Activated naive CD8-positive, alpha-beta T cell treated with anti-CD3 and anti-CD28 coated beads, Interleukin-2, amount 50 U/mL, for 16 hours (primary cell): Measurements from ENCODE around the gene MSH3.
"Not testable (repeated sequence)": the region's sequence is repeated elsewhere in the genome, so short reads cannot be mapped to it uniquely, and the experiment has no call there.

ENCODE experiments used
- DNase-seq: peaks from one replicate; pipeline ENCODE4 v3.0.0-alpha.2; 2020; ENCODE audit warnings: low read depth, low spot score

Gene MSH3

GRCh38 chr5:80902624-80903023, 248.2 kb downstream of the MSH3 start:
- DNase-seq = not testable (repeated sequence)

GRCh38 chr5:80904533-80905187, 250.2 kb downstream of the MSH3 start:
- no peak for DNase-seq

GRCh38 chr5:80905405-80905804, 251.0 kb downstream of the MSH3 start:
- DNase-seq = no peak

- no peak for DNase-seq
These were observed 258.0 kb downstream of the MSH3 start for GRCh38 chr5:80912479-80912878.

GRCh38 chr5:80915716-80916115, 261.3 kb downstream of the MSH3 start:
- no peak for DNase-seq

GRCh38 chr5:80916676-80917075, 262.2 kb downstream of the MSH3 start:
- DNase-seq = no peak

GRCh38 chr5:80917631-80918030, 263.2 kb downstream of the MSH3 start:
- no peak for DNase-seq

GRCh38 chr5:80919678-80920196, 265.3 kb downstream of the MSH3 start:
- DNase-seq = no peak

GRCh38 chr5:80920333-80920732, 265.9 kb downstream of the MSH3 start:
- no peak for DNase-seq

GRCh38 chr5:80921026-80921425, 266.6 kb downstream of the MSH3 start:
- no peak for DNase-seq

- DNase-seq = no peak
These were observed 271.5 kb downstream of the MSH3 start for GRCh38 chr5:80925931-80926330.
